Liver (tissue), 9 donors: ENCODE results near the gene TCF7L1. TPM values are rescaled to one million over a fixed set of nuclear protein-coding genes. Genes with fewer than 3 reads are reported as not detected.

Experiments used
- DNase-seq: peaks from one replicate; pipeline ENCODE4 v3.0.0-alpha.2; 2017; ENCODE audit warnings: low spot score
- H3K27ac ChIP-seq, 2 donors: one replicate each; pipeline ENCODE4 v1.7.0; 2013; ENCODE audit warnings: inconsistent platforms in 2 of 2, low read length in 2 of 2, control low read depth in 1 of 2, low read depth in 1 of 2, mild to moderate bottlenecking in 1 of 2
- H3K27me3 ChIP-seq, 4 donors: one replicate each; pipeline versions ENCODE4 v1.6.1 to v1.7.0; 2013; ENCODE audit warnings: low read length in 3 of 4, inconsistent platforms in 1 of 4, mild to moderate bottlenecking in 1 of 4, moderate library complexity in 1 of 4; ENCODE audit not compliant: control insufficient read depth in 4 of 4, insufficient read depth in 4 of 4
- H3K36me3 ChIP-seq, 4 donors: one replicate each; pipeline versions ENCODE4 v1.6.1 to v1.7.0; 2013; ENCODE audit warnings: low read length in 3 of 4, mild to moderate bottlenecking in 3 of 4, low read depth in 1 of 4, moderate library complexity in 1 of 4; ENCODE audit not compliant: control insufficient read depth in 4 of 4, insufficient read depth in 3 of 4
- H3K4me1 ChIP-seq, 4 donors: one replicate each; pipeline versions ENCODE4 v1.6.1 to v1.7.0; 2013; ENCODE audit warnings: low read length in 3 of 4, mild to moderate bottlenecking in 3 of 4, moderate library complexity in 1 of 4; ENCODE audit not compliant: control insufficient read depth in 4 of 4, insufficient read depth in 4 of 4
- H3K4me3 ChIP-seq, 3 donors: one replicate each; pipeline versions ENCODE4 v1.6.1 to v1.7.0; 2013; ENCODE audit warnings: low read length in 3 of 3, control low read depth in 1 of 3, low read depth in 1 of 3, mild to moderate bottlenecking in 1 of 3
- H3K9ac ChIP-seq, 2 donors: one replicate each; pipeline ENCODE4 v1.7.0; 2013; ENCODE audit warnings: low read length in 2 of 2, mild to moderate bottlenecking in 2 of 2, moderate library complexity in 2 of 2, control low read depth in 1 of 2, low read depth in 1 of 2
- H3K9me3 ChIP-seq, 4 donors: one replicate each; pipeline versions ENCODE4 v1.6.1 to v1.7.0; 2013; ENCODE audit warnings: low read length in 3 of 4; ENCODE audit not compliant: control insufficient read depth in 4 of 4
- EGR1 ChIP-seq, 2 donors: IDR thresholded peaks; 2 replicates each; pipeline ENCODE4 v1.6.1; 2016 to 2018; ENCODE audit warnings: antibody characterized with exemption in 2 of 2, low read depth in 2 of 2
- FOXA1 ChIP-seq: IDR thresholded peaks from 2 replicates; pipeline ENCODE4 v1.6.1; 2016; ENCODE audit warnings: antibody characterized with exemption
- FOXA2 ChIP-seq: IDR thresholded peaks from 2 replicates; pipeline ENCODE4 v1.6.1; 2016; ENCODE audit warnings: antibody characterized with exemption
- GABPA ChIP-seq, 2 donors: IDR thresholded peaks in 1 of 2; conservative IDR thresholded peaks in 1 of 2; 2 replicates each; pipeline ENCODE4 v1.6.1; 2016; ENCODE audit warnings: antibody characterized with exemption in 2 of 2, mild to moderate bottlenecking in 1 of 2, moderate library complexity in 1 of 2
- HNF4A ChIP-seq, 2 donors: conservative IDR thresholded peaks; 2 replicates each; pipeline ENCODE4 v1.6.1; 2016; ENCODE audit warnings: antibody characterized with exemption in 2 of 2, mild to moderate bottlenecking in 2 of 2
- HNF4G ChIP-seq: IDR thresholded peaks from 2 replicates; pipeline ENCODE4 v1.6.1; 2016; ENCODE audit warnings: antibody characterized with exemption
- JUND ChIP-seq, 2 donors: IDR thresholded peaks; 2 replicates each; pipeline ENCODE4 v1.6.1; 2016; ENCODE audit warnings: antibody characterized with exemption in 2 of 2
- NR2F2 ChIP-seq: IDR thresholded peaks from 2 replicates; pipeline ENCODE4 v1.6.1; 2016; ENCODE audit warnings: antibody characterized with exemption
- RAD21 ChIP-seq, 2 donors: IDR thresholded peaks; 2 replicates each; pipeline ENCODE4 v1.6.1; 2016; ENCODE audit warnings: antibody characterized with exemption in 2 of 2, mild to moderate bottlenecking in 2 of 2
- RXRA ChIP-seq, 2 donors: IDR thresholded peaks; 2 replicates each; pipeline ENCODE4 v1.6.1; 2017 to 2018; ENCODE audit warnings: antibody characterized with exemption in 2 of 2, mild to moderate bottlenecking in 1 of 2
- SP1 ChIP-seq: IDR thresholded peaks from 2 replicates; pipeline ENCODE4 v1.6.1; 2018; ENCODE audit warnings: antibody characterized with exemption, mild to moderate bottlenecking
- TAF1 ChIP-seq: conservative IDR thresholded peaks from 2 replicates; pipeline ENCODE4 v1.6.1; 2016; ENCODE audit warnings: antibody characterized with exemption, mild to moderate bottlenecking
- YY1 ChIP-seq: IDR thresholded peaks from 2 replicates; pipeline ENCODE4 v1.6.1; 2016; ENCODE audit warnings: antibody characterized with exemption, mild to moderate bottlenecking
- WGBS: extraction: QIAGEN DNeasy Blood & Tissue Kit; methylation state at CpG from one replicate; pipeline ENCODE4 v1.1.7; 2013; 5-methylcytosine and 5-hydroxymethylcytosine counted together
- polyA plus RNA-seq, 2 donors: library from polyadenylated mRNA; stranded (reverse) in 1 of 2; unstranded in 1 of 2; fragments of 200-250 nt in 1 of 2; fragments of >200 nt in 1 of 2; fragmentation: Nextera tagmentation in 1 of 2; extraction: Ambion mirVana in 1 of 2; gene quantifications; one replicate each; pipeline versions ENCODE4 v1.2.1 to v1.2.3, GENCODE V29; 2013 to 2015
- total RNA-seq, 2 donors: library from RNA; depleted of rRNA; stranded (reverse); fragments of >200 nt; gene quantifications; one replicate each; pipeline ENCODE4 v1.2.3, GENCODE V29; 2014
- TF ChIP-seq, protein P1 (sequence below): IDR thresholded peaks from 2 replicates; pipeline ENCODE4 v1.6.1; 2016; ENCODE audit warnings: antibody characterized with exemption
- TF ChIP-seq, protein P2 (sequence below): IDR thresholded peaks from 2 replicates; pipeline ENCODE4 v1.6.1; 2016; ENCODE audit warnings: antibody characterized with exemption
- TF ChIP-seq, protein P3 (sequence below): fragments of 150-350 bp; IDR thresholded peaks from 2 replicates; pipeline ENCODE4 v1.5.1; 2017; ENCODE audit warnings: improper control_type of control experiment, low read depth, low read length; ENCODE audit not compliant: missing input control
- TF ChIP-seq, protein P4 (sequence below): IDR thresholded peaks from 2 replicates; pipeline ENCODE4 v1.6.1; 2016; ENCODE audit warnings: antibody characterized with exemption
- TF ChIP-seq, protein P5 (sequence below): IDR thresholded peaks from 2 replicates; pipeline ENCODE4 v1.6.1; 2016; ENCODE audit warnings: antibody characterized with exemption, mild to moderate bottlenecking
- donor health status: healthy.
- donor health status: healthy.
- donor health status: healthy.
- donor health status: healthy.
- donor health status: healthy.

The TCF7L1 gene
- total and polyA plus RNA-seq, 4 donors = 1.6 to 6.0 (median 4.8) TPM

DNA sequence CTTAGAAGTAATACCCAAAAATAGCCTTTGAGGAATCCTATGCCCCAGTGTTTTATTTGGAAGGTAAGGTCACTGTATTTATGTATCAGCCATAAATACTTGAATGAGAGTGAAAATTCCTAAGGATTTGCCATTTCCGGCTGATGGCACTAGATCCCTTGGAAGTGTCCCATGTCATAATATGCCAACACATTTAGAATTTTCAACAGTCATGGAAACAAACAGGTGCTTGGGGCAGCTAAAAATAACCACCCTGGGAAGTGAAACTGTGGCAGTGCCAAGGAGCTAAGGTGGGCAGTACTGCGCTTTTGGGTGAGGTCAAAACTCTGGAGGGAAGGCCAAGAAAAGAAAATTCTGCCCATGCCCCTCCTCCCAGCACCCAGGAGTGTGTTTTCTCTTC lies 80.2 kb downstream of the TCF7L1 start:
- 92% methylated on average over 2 of the region's 2 CpGs for WGBS
- Histone ChIP-seq H3K27ac (no peak overlapping the region), H3K27me3 (no peaks in the 10 kb centered on the region), H3K9me3 (no peaks in the 10 kb centered on the region), H3K4me1 (peaks cover 0 to 6% (median 2%) of the 10 kb centered on the region in 4 donors), H3K4me3 (no peak overlapping the region), H3K9ac (no peak overlapping the region), H3K36me3 (no peaks in the 10 kb centered on the region)
- TF ChIP-seq RXRA (IDR thresholded peaks at IDR 0.05) (no peak), TAF1 (no peak), FOXA2 (no peak), JUND (IDR thresholded peaks at IDR 0.05) (no peak), EGR1 (IDR thresholded peaks at IDR 0.05; ENCODE audit: low read depth in 2 of 2) (no peak), HNF4G (no peak), GABPA (IDR thresholded peaks at IDR 0.05 in 1 of 2, conservative IDR thresholded peaks at IDR 0.05 in 1 of 2) (no peak), NR2F2 (no peak)
- TF ChIP-seq, protein P1, sequence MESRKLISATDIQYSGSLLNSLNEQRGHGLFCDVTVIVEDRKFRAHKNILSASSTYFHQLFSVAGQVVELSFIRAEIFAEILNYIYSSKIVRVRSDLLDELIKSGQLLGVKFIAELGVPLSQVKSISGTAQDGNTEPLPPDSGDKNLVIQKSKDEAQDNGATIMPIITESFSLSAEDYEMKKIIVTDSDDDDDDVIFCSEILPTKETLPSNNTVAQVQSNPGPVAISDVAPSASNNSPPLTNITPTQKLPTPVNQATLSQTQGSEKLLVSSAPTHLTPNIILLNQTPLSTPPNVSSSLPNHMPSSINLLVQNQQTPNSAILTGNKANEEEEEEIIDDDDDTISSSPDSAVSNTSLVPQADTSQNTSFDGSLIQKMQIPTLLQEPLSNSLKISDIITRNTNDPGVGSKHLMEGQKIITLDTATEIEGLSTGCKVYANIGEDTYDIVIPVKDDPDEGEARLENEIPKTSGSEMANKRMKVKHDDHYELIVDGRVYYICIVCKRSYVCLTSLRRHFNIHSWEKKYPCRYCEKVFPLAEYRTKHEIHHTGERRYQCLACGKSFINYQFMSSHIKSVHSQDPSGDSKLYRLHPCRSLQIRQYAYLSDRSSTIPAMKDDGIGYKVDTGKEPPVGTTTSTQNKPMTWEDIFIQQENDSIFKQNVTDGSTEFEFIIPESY = no peak
- TF ChIP-seq, protein P2, sequence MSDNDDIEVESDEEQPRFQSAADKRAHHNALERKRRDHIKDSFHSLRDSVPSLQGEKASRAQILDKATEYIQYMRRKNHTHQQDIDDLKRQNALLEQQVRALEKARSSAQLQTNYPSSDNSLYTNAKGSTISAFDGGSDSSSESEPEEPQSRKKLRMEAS = no peak
- no peak for DNase-seq

DNA sequence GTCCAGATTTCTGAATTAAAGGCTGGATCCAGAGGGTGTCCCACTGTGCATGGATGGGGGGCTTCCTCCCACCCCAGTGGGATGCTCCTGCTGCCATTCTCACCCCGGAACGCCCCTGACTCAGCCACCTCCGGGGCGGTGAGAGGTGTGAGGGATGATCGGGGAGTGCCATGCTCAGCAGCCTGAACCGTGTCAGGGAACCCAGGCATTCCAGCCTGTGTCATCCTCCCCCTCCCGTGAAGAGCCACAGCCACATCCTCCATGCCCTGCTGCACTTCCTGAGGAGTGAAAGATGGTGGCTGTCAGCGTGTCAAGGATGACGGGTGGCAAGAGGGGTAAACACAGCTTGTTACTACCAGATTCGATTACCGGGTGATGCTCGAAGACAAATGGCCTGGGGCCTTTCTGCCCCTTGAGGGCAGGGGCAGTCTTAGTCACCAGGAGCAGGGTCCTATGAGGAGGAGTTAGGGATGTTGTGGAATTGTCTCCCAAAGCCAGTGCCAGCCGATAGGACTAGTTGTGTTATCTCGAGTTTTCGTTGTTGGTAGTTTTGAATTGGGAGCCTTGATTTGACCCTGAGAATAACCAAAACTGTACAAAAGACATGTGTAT lies 80.8 kb downstream of the TCF7L1 start:
- Histone ChIP-seq H3K9ac (no peak overlapping the region), H3K9me3 (no peaks in the 10 kb centered on the region), H3K27me3 (no peaks in the 10 kb centered on the region), H3K4me1 (peaks cover 0 to 6% (median 2%) of the 10 kb centered on the region in 4 donors), H3K27ac (no peak overlapping the region), H3K36me3 (no peaks in the 10 kb centered on the region), H3K4me3 (no peak overlapping the region)
- WGBS = 88% methylated on average over 15 of the region's 15 CpGs
- TF ChIP-seq HNF4A (conservative IDR thresholded peaks at IDR 0.05) = no peak
- TF ChIP-seq, protein P3, sequence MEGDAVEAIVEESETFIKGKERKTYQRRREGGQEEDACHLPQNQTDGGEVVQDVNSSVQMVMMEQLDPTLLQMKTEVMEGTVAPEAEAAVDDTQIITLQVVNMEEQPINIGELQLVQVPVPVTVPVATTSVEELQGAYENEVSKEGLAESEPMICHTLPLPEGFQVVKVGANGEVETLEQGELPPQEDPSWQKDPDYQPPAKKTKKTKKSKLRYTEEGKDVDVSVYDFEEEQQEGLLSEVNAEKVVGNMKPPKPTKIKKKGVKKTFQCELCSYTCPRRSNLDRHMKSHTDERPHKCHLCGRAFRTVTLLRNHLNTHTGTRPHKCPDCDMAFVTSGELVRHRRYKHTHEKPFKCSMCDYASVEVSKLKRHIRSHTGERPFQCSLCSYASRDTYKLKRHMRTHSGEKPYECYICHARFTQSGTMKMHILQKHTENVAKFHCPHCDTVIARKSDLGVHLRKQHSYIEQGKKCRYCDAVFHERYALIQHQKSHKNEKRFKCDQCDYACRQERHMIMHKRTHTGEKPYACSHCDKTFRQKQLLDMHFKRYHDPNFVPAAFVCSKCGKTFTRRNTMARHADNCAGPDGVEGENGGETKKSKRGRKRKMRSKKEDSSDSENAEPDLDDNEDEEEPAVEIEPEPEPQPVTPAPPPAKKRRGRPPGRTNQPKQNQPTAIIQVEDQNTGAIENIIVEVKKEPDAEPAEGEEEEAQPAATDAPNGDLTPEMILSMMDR = no peak
- no peak for TF ChIP-seq SP1
- no peak for TF ChIP-seq FOXA1
- no peak for TF ChIP-seq TAF1
- TF ChIP-seq, protein P4, sequence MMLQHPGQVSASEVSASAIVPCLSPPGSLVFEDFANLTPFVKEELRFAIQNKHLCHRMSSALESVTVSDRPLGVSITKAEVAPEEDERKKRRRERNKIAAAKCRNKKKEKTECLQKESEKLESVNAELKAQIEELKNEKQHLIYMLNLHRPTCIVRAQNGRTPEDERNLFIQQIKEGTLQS = no peak
- TF ChIP-seq YY1 = no peak
- no peak for TF ChIP-seq FOXA2
- no peak for TF ChIP-seq NR2F2
- TF ChIP-seq RAD21 (IDR thresholded peaks at IDR 0.05) = no peak
- TF ChIP-seq GABPA (IDR thresholded peaks at IDR 0.05 in 1 of 2, conservative IDR thresholded peaks at IDR 0.05 in 1 of 2) = no peak
- TF ChIP-seq EGR1 (IDR thresholded peaks at IDR 0.05; ENCODE audit: low read depth in 2 of 2) = no peak
- TF ChIP-seq, protein P1 = no peak
- TF ChIP-seq, protein P5, sequence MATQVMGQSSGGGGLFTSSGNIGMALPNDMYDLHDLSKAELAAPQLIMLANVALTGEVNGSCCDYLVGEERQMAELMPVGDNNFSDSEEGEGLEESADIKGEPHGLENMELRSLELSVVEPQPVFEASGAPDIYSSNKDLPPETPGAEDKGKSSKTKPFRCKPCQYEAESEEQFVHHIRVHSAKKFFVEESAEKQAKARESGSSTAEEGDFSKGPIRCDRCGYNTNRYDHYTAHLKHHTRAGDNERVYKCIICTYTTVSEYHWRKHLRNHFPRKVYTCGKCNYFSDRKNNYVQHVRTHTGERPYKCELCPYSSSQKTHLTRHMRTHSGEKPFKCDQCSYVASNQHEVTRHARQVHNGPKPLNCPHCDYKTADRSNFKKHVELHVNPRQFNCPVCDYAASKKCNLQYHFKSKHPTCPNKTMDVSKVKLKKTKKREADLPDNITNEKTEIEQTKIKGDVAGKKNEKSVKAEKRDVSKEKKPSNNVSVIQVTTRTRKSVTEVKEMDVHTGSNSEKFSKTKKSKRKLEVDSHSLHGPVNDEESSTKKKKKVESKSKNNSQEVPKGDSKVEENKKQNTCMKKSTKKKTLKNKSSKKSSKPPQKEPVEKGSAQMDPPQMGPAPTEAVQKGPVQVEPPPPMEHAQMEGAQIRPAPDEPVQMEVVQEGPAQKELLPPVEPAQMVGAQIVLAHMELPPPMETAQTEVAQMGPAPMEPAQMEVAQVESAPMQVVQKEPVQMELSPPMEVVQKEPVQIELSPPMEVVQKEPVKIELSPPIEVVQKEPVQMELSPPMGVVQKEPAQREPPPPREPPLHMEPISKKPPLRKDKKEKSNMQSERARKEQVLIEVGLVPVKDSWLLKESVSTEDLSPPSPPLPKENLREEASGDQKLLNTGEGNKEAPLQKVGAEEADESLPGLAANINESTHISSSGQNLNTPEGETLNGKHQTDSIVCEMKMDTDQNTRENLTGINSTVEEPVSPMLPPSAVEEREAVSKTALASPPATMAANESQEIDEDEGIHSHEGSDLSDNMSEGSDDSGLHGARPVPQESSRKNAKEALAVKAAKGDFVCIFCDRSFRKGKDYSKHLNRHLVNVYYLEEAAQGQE = no peak
- no peak for TF ChIP-seq HNF4G
- TF ChIP-seq, protein P2 = no peak
- no peak for TF ChIP-seq RXRA (IDR thresholded peaks at IDR 0.05)
- TF ChIP-seq JUND (IDR thresholded peaks at IDR 0.05) = no peak
- DNase-seq = no peak
